Measurements from ENCODE around the gene ONECUT2. TPM values are rescaled to one million over a fixed set of nuclear protein-coding genes. Genes with fewer than 3 reads are reported as not detected.
"Not testable (repeated sequence)": the region's sequence is repeated elsewhere in the genome, so short reads cannot be mapped to it uniquely, and the experiment has no call there.

The ONECUT2 gene
- under 0.01 and 0.06 TPM in 2 replicates for total RNA-seq

DNA sequence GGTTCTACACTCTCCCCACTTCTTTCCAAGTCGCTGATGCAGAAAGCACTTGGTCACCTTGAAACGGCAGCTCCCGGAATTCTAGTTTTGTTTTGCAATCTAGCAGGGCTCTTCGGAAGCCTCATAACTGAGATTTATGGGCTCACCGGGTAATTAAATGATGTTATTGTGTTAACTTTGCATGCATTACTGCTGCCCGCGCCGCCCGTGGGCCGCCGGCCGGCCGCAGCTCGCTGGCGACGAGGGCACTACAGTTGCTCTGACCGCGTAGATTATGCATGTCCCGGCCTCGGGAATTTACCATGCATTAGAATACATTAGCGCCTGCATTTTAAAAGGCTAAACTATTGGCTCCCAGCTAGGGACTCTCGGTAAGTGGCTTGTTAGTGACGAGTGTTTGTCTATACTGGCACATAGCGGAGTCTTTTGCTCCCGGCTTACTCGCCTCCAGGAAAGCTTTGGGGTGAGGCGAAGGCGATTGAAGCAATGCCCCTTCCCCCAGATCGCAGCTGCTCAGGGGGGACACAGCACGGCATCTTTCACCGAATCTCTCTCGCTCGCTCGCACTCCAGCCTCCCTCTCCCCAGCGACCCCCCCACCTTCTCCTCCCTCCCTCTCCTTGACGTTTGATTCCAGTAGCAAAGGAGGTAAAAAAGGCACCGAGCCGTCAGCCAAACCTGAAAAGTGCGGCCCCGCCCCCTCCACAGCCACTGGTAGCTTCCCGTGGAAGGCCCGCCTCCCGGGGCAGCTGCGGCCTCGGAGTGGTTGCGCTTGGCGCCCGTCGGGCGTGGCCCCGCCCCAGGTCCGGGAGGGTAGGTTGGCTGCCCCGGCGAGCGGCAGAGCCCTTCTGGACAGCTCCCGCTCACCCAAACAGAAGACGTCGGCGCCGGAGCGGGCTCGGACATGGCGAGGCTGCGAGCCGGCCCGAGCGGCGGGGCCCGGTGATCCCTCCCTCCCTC, at the start of gene ONECUT2:
ONECUT2 (plus strand) TSS at position 839 of the 959 bp plus-strand sequence. CDS start 343 bp downstream, outside the sequence.
- TF ChIP-seq, protein P1, sequence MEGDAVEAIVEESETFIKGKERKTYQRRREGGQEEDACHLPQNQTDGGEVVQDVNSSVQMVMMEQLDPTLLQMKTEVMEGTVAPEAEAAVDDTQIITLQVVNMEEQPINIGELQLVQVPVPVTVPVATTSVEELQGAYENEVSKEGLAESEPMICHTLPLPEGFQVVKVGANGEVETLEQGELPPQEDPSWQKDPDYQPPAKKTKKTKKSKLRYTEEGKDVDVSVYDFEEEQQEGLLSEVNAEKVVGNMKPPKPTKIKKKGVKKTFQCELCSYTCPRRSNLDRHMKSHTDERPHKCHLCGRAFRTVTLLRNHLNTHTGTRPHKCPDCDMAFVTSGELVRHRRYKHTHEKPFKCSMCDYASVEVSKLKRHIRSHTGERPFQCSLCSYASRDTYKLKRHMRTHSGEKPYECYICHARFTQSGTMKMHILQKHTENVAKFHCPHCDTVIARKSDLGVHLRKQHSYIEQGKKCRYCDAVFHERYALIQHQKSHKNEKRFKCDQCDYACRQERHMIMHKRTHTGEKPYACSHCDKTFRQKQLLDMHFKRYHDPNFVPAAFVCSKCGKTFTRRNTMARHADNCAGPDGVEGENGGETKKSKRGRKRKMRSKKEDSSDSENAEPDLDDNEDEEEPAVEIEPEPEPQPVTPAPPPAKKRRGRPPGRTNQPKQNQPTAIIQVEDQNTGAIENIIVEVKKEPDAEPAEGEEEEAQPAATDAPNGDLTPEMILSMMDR (conservative IDR thresholded peaks at IDR 0.05; ENCODE audit: low read depth, low read length), result no peak
- peak; percentile 31 for DNase-seq (ENCODE audit: low read depth)

DNA sequence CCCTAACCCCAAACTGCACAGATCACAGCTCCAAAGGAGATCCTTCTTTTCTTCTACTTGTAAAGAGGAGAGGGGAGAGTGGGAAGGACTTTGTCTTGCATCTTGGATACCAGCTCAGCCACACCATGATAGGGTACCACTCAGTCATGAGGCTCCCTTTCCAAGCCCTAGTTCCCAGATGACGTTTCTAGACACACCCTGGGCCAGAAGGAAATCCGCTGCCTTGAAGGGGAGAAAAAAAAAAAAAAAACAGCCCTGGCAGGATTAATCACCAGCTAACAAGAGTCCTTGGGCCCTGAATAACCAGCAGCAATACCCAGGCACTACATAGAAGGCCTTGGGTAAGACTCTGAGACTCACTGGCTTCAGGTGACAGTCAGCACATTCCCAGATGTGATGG, 45.9 kb upstream of the ONECUT2 start:
- no peak overlapping the region for H3K4me3 ChIP-seq (ENCODE audit: low read depth, low read length)
- TF ChIP-seq, protein P1 (conservative IDR thresholded peaks at IDR 0.05; ENCODE audit: low read depth, low read length), result no peak
- no peak for DNase-seq (ENCODE audit: low read depth)

More for the DNA sequence above, at the start of gene ONECUT2:
- peak within 1 kb of the TSS; percentile 58 for H3K4me3 ChIP-seq (ENCODE audit: low read depth, low read length)

DNA sequence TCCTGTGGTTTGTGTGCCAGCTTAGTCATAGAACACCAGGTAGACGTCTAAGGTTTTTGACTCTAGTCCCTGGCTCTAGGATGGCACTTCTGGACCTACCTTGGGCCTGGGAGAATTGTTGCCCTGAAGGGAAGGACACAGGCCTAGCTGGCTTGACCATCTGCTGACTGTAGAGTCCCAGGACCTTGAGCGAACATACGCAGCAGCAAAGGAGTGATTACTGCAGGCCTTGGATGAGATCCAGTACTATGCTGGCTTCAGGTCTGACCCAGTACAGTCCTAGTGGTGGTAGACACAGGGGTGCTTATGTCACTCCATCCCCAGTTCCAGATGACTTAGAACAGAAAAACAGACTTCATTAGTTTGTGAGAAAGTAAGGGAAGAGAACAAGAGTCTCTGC, 45.1 kb upstream of the ONECUT2 start:
- no peak overlapping the region for H3K4me3 ChIP-seq (ENCODE audit: low read depth, low read length)
- DNase-seq (ENCODE audit: low read depth), result no peak
- TF ChIP-seq, protein P1 (conservative IDR thresholded peaks at IDR 0.05; ENCODE audit: low read depth, low read length), result no peak

DNA sequence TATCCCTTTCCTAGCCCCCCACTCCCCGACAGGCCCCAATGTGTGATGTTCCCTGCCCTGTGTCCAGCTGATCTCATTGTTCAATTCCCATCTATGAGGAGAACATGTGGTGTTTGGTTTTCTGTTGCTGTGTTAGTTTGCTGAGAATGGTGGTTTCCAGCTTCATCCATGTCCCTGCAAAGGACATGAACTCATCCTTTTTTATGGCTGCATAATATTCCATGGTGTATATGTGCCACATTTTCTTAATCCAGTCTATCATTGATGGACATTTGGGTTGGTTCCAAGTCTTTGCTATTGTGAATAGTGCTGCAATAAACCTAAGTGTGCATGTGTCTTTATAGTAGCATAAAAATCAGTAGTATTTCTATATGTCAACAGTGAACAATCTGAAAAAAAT, 40.4 kb upstream of the ONECUT2 start:
- not testable (repeated sequence) for DNase-seq (ENCODE audit: low read depth); H3K4me3 ChIP-seq (ENCODE audit: low read depth, low read length)

DNA sequence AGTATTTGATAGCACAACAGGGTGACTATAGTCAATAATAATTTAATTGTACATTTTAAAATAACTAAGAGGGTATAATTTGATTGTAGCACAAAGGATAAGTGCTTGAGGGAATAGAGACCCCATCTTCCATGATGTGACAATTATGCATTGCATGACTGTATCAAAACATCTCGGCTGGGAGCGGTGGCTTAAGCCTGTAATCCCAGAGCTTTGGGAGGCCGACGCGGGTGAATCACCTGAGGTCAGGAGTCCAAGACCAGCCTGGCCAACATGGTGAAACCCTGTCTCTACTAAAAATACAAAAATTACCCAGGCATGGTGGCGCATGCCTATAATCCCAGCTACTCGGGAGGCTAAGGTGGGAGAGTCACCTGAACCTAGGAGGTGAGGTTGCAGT, 38.3 kb upstream of the ONECUT2 start:
- H3K4me3 ChIP-seq (ENCODE audit: low read depth, low read length); DNase-seq (ENCODE audit: low read depth): not testable (repeated sequence)

DNA sequence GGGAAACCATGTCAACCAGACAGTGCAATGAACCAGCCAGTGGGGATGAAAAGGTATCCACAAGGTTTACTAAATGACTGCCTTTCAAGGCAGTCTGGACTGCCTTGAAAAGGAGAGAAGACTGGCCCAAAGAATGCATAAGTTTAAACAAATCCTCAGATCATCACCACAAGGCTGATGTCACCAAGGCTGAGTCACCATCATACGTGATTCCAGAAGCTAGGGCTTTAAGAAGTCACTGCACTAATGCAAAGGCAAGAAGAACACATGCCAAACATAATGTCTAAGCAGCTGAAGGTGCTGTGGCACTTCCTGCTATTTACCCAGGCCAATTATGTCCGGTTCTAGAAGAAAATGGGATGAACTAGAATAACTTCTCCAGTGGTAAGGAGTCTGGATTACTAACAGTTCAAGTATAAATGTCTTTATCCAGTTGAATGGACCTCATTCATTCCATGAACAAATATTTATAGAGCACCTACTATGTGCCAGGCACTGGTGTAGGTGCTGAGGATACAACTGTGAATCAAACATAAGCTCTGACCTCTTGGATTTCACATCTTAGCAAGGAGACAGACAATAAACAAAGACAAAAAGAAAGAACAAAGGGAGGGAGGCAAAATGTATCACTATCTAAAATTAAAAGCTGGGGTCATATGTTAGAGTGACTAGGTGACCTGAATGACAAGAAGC, 37.6 kb upstream of the ONECUT2 start:
- H3K4me3 ChIP-seq (ENCODE audit: low read depth, low read length), result no peak overlapping the region
- no peak for DNase-seq (ENCODE audit: low read depth)
- TF ChIP-seq, protein P1 (conservative IDR thresholded peaks at IDR 0.05; ENCODE audit: low read depth, low read length), result no peak

DNA sequence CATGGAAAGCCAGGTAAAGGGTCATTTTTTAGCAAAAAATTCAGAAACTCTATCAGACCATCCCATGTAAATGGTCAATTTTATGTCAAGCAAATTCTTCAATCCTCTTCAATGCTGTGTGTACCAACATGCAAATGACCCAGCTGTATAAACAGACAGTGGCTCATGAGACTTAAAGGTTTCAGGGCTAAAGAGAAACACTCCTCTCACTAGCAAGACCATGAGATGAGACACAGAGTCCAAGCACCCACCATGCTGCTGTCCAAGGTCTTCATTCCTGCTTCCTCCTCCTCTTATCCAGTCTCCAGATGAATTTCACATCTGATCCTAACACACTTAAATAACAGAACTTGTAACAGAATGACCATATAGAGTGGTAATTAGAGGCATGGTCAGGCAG, 30.8 kb upstream of the ONECUT2 start:
- H3K4me3 ChIP-seq (ENCODE audit: low read depth, low read length), result no peak overlapping the region
- TF ChIP-seq, protein P1 (conservative IDR thresholded peaks at IDR 0.05; ENCODE audit: low read depth, low read length), result no peak
- no peak for DNase-seq (ENCODE audit: low read depth)

Measured in epithelial cell of proximal tubule (primary cell).